CD4-positive, alpha-beta memory T cell (primary cell): Measurements from ENCODE around the gene TMEM9. TPM values are rescaled to one million over a fixed set of nuclear protein-coding genes. Genes with fewer than 3 reads are reported as not detected.

Experiments
- CTCF ChIA-PET: fragments of 350-600 bp; sonication (Branson Sonifier 250); formaldehyde crosslinking; loops from one replicate; lab custom pipeline; 2021; ENCODE audit warnings: inconsistent platforms; ENCODE audit not compliant: partially characterized antibody; lab: Charles Lee
- POLR2A ChIA-PET: fragments of 350-600 bp; sonication (Branson Sonifier 250); formaldehyde crosslinking; loops from one replicate; lab custom pipeline; 2021; ENCODE audit not compliant: partially characterized antibody; lab: Charles Lee
- DNase-seq, 5 donors: peaks; one replicate each; pipeline versions ENCODE4 v3.0.0 to v3.0.0-alpha.2; 2020 to 2022; ENCODE audit warnings: mixed read lengths in 1 of 5
- H3K27ac ChIP-seq: one replicate; pipeline ENCODE4 v1.7.0; 2013; ENCODE audit warnings: low read depth, low read length
- H3K27me3 ChIP-seq: 2 replicates; pipeline ENCODE4 v1.7.0; 2013; ENCODE audit warnings: mild to moderate bottlenecking, low read length, moderate library complexity; ENCODE audit not compliant: insufficient read depth
- H3K36me3 ChIP-seq: 2 replicates; pipeline ENCODE4 v1.7.0; 2013; ENCODE audit warnings: mild to moderate bottlenecking, low read length, moderate library complexity; ENCODE audit not compliant: insufficient read depth
- H3K4me1 ChIP-seq: 2 replicates; pipeline ENCODE4 v1.7.0; 2013; ENCODE audit warnings: mild to moderate bottlenecking, low read length, moderate library complexity; ENCODE audit not compliant: insufficient read depth
- H3K4me3 ChIP-seq, 2 donors: one replicate each; pipeline ENCODE4 v1.7.0; 2013; ENCODE audit warnings: low read length in 2 of 2, mild to moderate bottlenecking in 1 of 2
- H3K9me3 ChIP-seq, 2 donors: one replicate each; pipeline ENCODE4 v1.7.0; 2013; ENCODE audit warnings: low read length in 2 of 2, control low read depth in 1 of 2; ENCODE audit not compliant: control insufficient read depth in 1 of 2
- H3K27ac Mint-ChIP-seq, 7 donors: one replicate each; pipeline ENCODE4 v1.8.0; 2020 to 2021; ENCODE audit warnings: mixed read lengths in 7 of 7, mild to moderate bottlenecking in 6 of 7, inconsistent platforms in 3 of 7, moderate library complexity in 3 of 7
- H3K27me3 Mint-ChIP-seq, 2 donors: one replicate each; pipeline ENCODE4 v1.8.0; 2020 to 2021; ENCODE audit warnings: mixed read lengths in 2 of 2
- H3K36me3 Mint-ChIP-seq, 2 donors: one replicate each; pipeline ENCODE4 v1.8.0; 2020 to 2021; ENCODE audit warnings: mixed read lengths in 2 of 2, inconsistent platforms in 1 of 2, mild to moderate bottlenecking in 1 of 2
- H3K4me1 Mint-ChIP-seq, 4 donors: one replicate each; pipeline ENCODE4 v1.8.0; 2020 to 2021; ENCODE audit warnings: mixed read lengths in 4 of 4, mild to moderate bottlenecking in 1 of 4
- H3K4me3 Mint-ChIP-seq, 8 donors: one replicate each; pipeline ENCODE4 v1.8.0; 2020 to 2021; ENCODE audit warnings: mixed read lengths in 8 of 8, mild to moderate bottlenecking in 7 of 8, moderate library complexity in 6 of 8, inconsistent platforms in 3 of 8
- H3K9me3 Mint-ChIP-seq, 8 donors: one replicate each; pipeline ENCODE4 v1.8.0; 2020 to 2021; ENCODE audit warnings: mixed read lengths in 8 of 8, mild to moderate bottlenecking in 5 of 8, inconsistent platforms in 3 of 8, moderate library complexity in 1 of 8
- intact Hi-C: fragments of 100-400 bp; cut with micrococcal nuclease; formaldehyde crosslinking; loops from one replicate; pipeline ENCODE4 v1.15.1; 2023
- polyA plus RNA-seq, 2 donors: library from polyadenylated mRNA; unstranded; fragments of 300-500 nt; fragmentation: Illumina TruSeq; gene quantifications; one replicate each; pipeline ENCODE4 v1.2.3, GENCODE V29; 2021
- total RNA-seq, 2 experiments: library from RNA; stranded (reverse); gene quantifications; one replicate each; pipeline ENCODE4 v1.2.3, GENCODE V29; 2021

TMEM9 gene
- total and polyA plus RNA-seq, 4 experiments from 2014 or later = 20.6 to 64.3 (median 23.3) TPM

DNA sequence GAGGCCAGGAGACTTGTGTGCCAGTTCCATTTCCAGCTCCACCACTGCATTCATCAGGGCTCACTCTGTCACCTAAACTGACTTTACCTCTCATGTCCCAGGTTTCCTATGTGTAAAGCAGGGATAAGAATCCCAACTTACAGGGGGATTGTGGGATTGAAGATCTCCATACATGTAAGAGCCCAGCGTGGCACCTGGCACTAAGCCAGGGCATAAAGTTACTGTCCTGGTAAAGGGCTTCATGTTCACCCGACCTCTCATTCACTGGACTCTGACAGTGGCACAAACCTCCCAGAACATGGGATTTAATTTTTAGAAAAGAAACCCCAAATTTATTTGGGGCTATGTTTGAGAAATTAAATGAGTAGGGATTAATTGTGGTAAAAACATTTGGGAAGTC is 27.5 kb upstream of the TMEM9 start:
- ChIA-PET CTCF (interaction anchor here (1.4 kb wide), 1 partner anchor 11 kb away, joined by 3 read pairs; no protein-coding TSS in a partner anchor), POLR2A (no interaction called here)
- H3K27me3 ChIP-seq = no peaks in the 10 kb centered on the region
- Mint-ChIP-seq H3K27me3 (peaks cover 12 to 34% of the 10 kb centered on the region in 2 donors), H3K4me1 (no peaks in the 10 kb centered on the region), H3K4me3 (no peak overlapping the region), H3K27ac (no peak overlapping the region), H3K9me3 (peaks cover 0 to 10% (median 8%) of the 10 kb centered on the region in 8 donors), H3K36me3 (peaks cover 0 to 5% of the 10 kb centered on the region in 2 donors)
- H3K36me3 ChIP-seq = no peaks in the 10 kb centered on the region
- intact Hi-C loops = no loop called here
- no peak overlapping the region for H3K4me3 ChIP-seq
- no peaks in the 10 kb centered on the region for H3K9me3 ChIP-seq
- no peaks in the 10 kb centered on the region for H3K4me1 ChIP-seq
- no peak overlapping the region for H3K27ac ChIP-seq
- DNase-seq = no peak

GRCh38 chr1:201181323-201181722 is 27.0 kb upstream of the TMEM9 start:
- Mint-ChIP-seq H3K4me1 (no peaks in the 10 kb centered on the region), H3K27ac (no peak overlapping the region), H3K27me3 (peaks cover 12 to 34% of the 10 kb centered on the region in 2 donors), H3K36me3 (peaks cover 0 to 5% of the 10 kb centered on the region in 2 donors), H3K4me3 (no peak overlapping the region), H3K9me3 (peaks cover 0 to 10% (median 8%) of the 10 kb centered on the region in 8 donors)
- DNase-seq = no peak
- no peaks in the 10 kb centered on the region for H3K36me3 ChIP-seq
- no peaks in the 10 kb centered on the region for H3K4me1 ChIP-seq
- CTCF ChIA-PET = interaction anchor here (1.4 kb wide), 1 partner anchor 11 kb away, joined by 3 read pairs; no protein-coding TSS in a partner anchor
- intact Hi-C loops = no loop called here
- H3K4me3 ChIP-seq = no peak overlapping the region
- POLR2A ChIA-PET = no interaction called here
- no peaks in the 10 kb centered on the region for H3K9me3 ChIP-seq
- H3K27me3 ChIP-seq = no peaks in the 10 kb centered on the region
- H3K27ac ChIP-seq = no peak overlapping the region

GRCh38 chr1:201180901-201181300 is 26.6 kb upstream of the TMEM9 start:
- CTCF ChIA-PET = interaction anchor here (1.4 kb wide), 1 partner anchor 10 kb away, joined by 3 read pairs; no protein-coding TSS in a partner anchor

GRCh38 chr1:201180141-201180540 is 25.9 kb upstream of the TMEM9 start:
- H3K27me3 Mint-ChIP-seq = peaks cover 12 to 34% of the 10 kb centered on the region in 2 donors

More at GRCh38 chr1:201180901-201181300, 26.6 kb upstream of the TMEM9 start:
- Histone ChIP-seq H3K27me3 (no peaks in the 10 kb centered on the region), H3K4me3 (no peak overlapping the region), H3K36me3 (no peaks in the 10 kb centered on the region), H3K27ac (no peak overlapping the region), H3K4me1 (no peaks in the 10 kb centered on the region), H3K9me3 (no peaks in the 10 kb centered on the region)
- no peak overlapping the region for H3K4me3 Mint-ChIP-seq
- DNase-seq = no peak
- no peak overlapping the region for H3K27ac Mint-ChIP-seq
- H3K36me3 Mint-ChIP-seq = peaks cover 0 to 5% of the 10 kb centered on the region in 2 donors
- peaks cover 0 to 10% (median 8%) of the 10 kb centered on the region in 8 donors for H3K9me3 Mint-ChIP-seq
- H3K4me1 Mint-ChIP-seq = no peaks in the 10 kb centered on the region
- POLR2A ChIA-PET = no interaction called here
- intact Hi-C loops = no loop called here
- H3K27me3 Mint-ChIP-seq = peaks cover 12 to 34% of the 10 kb centered on the region in 2 donors

GRCh38 chr1:201178718-201179117 is 24.4 kb upstream of the TMEM9 start:
- Mint-ChIP-seq H3K27me3 (peaks cover 12 to 27% of the 10 kb centered on the region in 2 donors), H3K4me3 (no peak overlapping the region)
- intact Hi-C loops = no loop called here

More at GRCh38 chr1:201180141-201180540, 25.9 kb upstream of the TMEM9 start:
- Histone ChIP-seq H3K27me3 (no peaks in the 10 kb centered on the region), H3K4me3 (no peak overlapping the region), H3K36me3 (no peaks in the 10 kb centered on the region), H3K9me3 (no peaks in the 10 kb centered on the region), H3K4me1 (no peaks in the 10 kb centered on the region), H3K27ac (no peak overlapping the region)
- intact Hi-C loops = no loop called here
- Mint-ChIP-seq H3K4me3 (no peak overlapping the region), H3K9me3 (peaks cover 0 to 10% (median 8%) of the 10 kb centered on the region in 8 donors), H3K27ac (no peak overlapping the region), H3K36me3 (peaks cover 0 to 5% of the 10 kb centered on the region in 2 donors), H3K4me1 (no peaks in the 10 kb centered on the region)
- ChIA-PET CTCF (interaction anchor here (1.4 kb wide), 1 partner anchor 10 kb away, joined by 3 read pairs; no protein-coding TSS in a partner anchor), POLR2A (no interaction called here)
- DNase-seq = no peak

DNA sequence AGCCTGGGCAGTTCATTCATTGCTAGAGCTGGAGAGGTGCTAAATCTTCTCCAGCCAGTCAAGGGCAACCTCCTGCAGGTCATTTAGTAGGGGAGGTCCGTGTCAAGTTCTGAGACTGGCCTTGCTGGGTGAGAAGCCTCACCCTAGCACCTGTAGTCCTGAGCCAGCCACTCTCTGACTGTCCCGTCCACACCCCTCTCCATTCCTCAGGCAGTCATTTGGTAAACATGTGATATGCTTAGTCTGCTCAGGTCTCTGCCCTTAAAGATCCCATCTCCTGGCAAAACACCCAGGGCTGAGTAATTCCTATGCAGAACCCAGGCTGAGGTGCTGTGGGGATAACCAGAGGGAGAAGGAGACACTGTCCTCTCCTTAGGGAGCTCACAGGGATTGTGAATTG is 22.7 kb upstream of the TMEM9 start:
- Histone ChIP-seq H3K4me1 (peaks cover 2% of the 10 kb centered on the region), H3K36me3 (no peaks in the 10 kb centered on the region), H3K4me3 (no peak overlapping the region), H3K27me3 (no peaks in the 10 kb centered on the region), H3K27ac (no peak overlapping the region), H3K9me3 (no peaks in the 10 kb centered on the region)
- Mint-ChIP-seq H3K9me3 (peaks cover 0 to 10% (median 8%) of the 10 kb centered on the region in 8 donors), H3K4me3 (no peak overlapping the region), H3K27me3 (peaks cover 12 to 26% of the 10 kb centered on the region in 2 donors), H3K4me1 (peaks cover 0 to 3% (median 1%) of the 10 kb centered on the region in 4 donors), H3K27ac (no peak overlapping the region), H3K36me3 (peaks cover 0 to 5% of the 10 kb centered on the region in 2 donors)
- ChIA-PET CTCF (no interaction called here), POLR2A (no interaction called here)
- no peak for DNase-seq
- intact Hi-C loops = no loop called here

More at GRCh38 chr1:201178718-201179117, 24.4 kb upstream of the TMEM9 start:
- H3K27me3 ChIP-seq = no peaks in the 10 kb centered on the region
- Mint-ChIP-seq H3K36me3 (peaks cover 0 to 5% of the 10 kb centered on the region in 2 donors), H3K4me1 (no peaks in the 10 kb centered on the region), H3K9me3 (peaks cover 0 to 10% (median 8%) of the 10 kb centered on the region in 8 donors), H3K27ac (no peak overlapping the region)
- no peak for DNase-seq
- CTCF ChIA-PET = no interaction called here
- H3K9me3 ChIP-seq = no peaks in the 10 kb centered on the region
- H3K36me3 ChIP-seq = no peaks in the 10 kb centered on the region
- H3K27ac ChIP-seq = no peak overlapping the region
- H3K4me3 ChIP-seq = no peak overlapping the region
- POLR2A ChIA-PET = no interaction called here
- H3K4me1 ChIP-seq = no peaks in the 10 kb centered on the region

- peaks cover 3 to 12% (median 7%) of the 10 kb centered on the region in 4 donors for H3K4me1 Mint-ChIP-seq
- Histone ChIP-seq H3K9me3 (no peaks in the 10 kb centered on the region), H3K4me1 (peaks cover 8% of the 10 kb centered on the region), H3K27ac (no peak overlapping the region), H3K4me3 (no peak overlapping the region), H3K36me3 (no peaks in the 10 kb centered on the region), H3K27me3 (no peaks in the 10 kb centered on the region)
- H3K36me3 Mint-ChIP-seq = peaks cover 0 to 5% of the 10 kb centered on the region in 2 donors
- H3K27me3 Mint-ChIP-seq = peaks cover 6 to 23% of the 10 kb centered on the region in 2 donors
- H3K9me3 Mint-ChIP-seq = peaks cover 0 to 10% (median 8%) of the 10 kb centered on the region in 8 donors
- no peak overlapping the region for H3K27ac Mint-ChIP-seq
- ChIA-PET POLR2A (no interaction called here), CTCF (no interaction called here)
- no peak overlapping the region for H3K4me3 Mint-ChIP-seq
- no peak for DNase-seq
- intact Hi-C loops = no loop called here
These were observed 21.7 kb upstream of the TMEM9 start for GRCh38 chr1:201175820-201176500.
